Bronchial epithelial cell (primary cell): ENCODE results near the gene PSMD12. TPM values are rescaled to one million over a fixed set of nuclear protein-coding genes. Genes with fewer than 3 reads are reported as not detected.

Source experiments
- DNase-seq: peaks from one replicate; pipeline ENCODE4 v3.0.0-alpha.2; 2010; ENCODE audit warnings: low read depth
- FAIRE-seq: peaks from 2 replicates; lab custom pipeline; 2011; peaks lifted over from hg19 to GRCh38; lab: Jason Lieb, UNC
- H3K27me3 ChIP-seq: 2 replicates; pipeline ENCODE4 v1.5.1; 2011; ENCODE audit warnings: low read length; ENCODE audit not compliant: control insufficient read depth, insufficient read depth
- H3K36me3 ChIP-seq: 2 replicates; pipeline ENCODE4 v1.5.1; 2011; ENCODE audit warnings: low read length; ENCODE audit not compliant: control insufficient read depth, insufficient read depth
- H3K4me3 ChIP-seq: 2 replicates; pipeline ENCODE4 v1.5.1; 2011; ENCODE audit warnings: mild to moderate bottlenecking, low read depth, low read length, control low read depth
- total RNA-seq: library from RNA; depleted of rRNA; stranded (reverse); fragments of >200 nt; gene quantifications from 2 replicates; pipeline ENCODE4 v1.2.1, GENCODE V29; 2014
- TF ChIP-seq, protein P1 (sequence below): IDR thresholded peaks from 2 replicates; pipeline ENCODE4 v1.5.1; 2011; ENCODE audit warnings: mild to moderate bottlenecking, moderate library complexity, low read length, control low read depth, inconsistent platforms; ENCODE audit not compliant: insufficient read depth, severe bottlenecking

Gene PSMD12
- total RNA-seq, 1 donor from 2014 or later, result 13.2 TPM

DNA sequence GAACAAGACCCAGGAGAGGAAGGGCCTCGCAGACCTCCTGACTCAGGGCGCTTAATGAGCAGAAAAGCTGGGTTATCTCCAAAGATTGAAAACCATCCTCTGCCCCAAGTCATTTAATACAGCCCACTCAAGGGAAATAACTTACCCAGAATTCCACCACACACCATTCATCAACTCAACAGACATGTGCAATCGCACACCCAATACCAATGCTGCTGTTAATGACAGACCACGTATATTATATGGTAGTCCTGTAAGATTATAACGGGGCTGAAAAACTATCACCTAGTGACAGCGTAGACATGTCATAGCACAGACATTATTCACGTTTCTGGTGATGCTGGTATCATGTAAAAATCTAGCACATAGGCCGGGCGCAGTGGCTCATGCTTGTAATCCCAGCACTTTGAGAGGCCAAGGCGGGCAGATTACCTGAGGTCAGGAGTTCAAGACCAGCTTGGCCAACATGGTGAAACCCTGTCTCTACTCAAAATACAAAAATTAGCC, 68.9 kb downstream of the PSMD12 start:
- no peak for FAIRE-seq

DNA sequence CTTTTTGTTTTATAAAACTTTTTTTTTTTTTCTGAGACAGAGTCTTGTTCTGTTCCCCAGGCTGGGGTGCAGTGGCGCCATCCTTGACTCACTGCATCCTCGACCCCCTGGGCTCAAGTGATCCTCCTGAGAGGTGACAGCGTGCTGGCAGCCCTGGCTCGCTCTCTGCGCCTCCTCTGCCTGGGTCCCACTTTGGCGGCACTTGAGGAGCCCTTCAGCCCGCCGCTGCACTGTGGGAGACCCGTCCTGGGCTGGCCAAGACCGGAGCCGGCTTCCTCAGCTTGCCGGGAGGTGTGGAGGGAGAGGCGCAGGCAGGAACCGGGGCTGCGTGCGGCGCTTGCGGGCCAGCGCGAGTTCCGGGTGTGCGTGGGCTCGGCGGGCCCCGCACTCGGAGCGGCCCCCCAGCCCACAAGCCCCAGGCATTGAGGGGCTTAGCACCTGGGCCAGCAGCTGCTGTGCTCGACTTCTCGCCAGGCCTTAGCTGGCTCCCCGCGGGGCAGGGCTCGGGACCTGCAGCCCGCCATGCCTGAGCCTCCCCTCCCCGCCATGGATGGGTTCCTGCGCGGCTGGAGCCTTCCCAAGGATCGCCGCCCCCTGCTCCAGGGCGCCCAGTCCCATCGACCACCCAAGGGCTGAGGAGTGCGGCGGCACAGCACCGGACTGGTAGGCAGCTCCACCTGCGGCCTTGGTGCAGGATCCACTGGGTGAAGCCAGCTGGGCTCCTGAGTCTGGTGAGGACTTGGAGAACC, 71.8 kb downstream of the PSMD12 start:
- FAIRE-seq, result no peak
- no peak for DNase-seq
- TF ChIP-seq, protein P1, sequence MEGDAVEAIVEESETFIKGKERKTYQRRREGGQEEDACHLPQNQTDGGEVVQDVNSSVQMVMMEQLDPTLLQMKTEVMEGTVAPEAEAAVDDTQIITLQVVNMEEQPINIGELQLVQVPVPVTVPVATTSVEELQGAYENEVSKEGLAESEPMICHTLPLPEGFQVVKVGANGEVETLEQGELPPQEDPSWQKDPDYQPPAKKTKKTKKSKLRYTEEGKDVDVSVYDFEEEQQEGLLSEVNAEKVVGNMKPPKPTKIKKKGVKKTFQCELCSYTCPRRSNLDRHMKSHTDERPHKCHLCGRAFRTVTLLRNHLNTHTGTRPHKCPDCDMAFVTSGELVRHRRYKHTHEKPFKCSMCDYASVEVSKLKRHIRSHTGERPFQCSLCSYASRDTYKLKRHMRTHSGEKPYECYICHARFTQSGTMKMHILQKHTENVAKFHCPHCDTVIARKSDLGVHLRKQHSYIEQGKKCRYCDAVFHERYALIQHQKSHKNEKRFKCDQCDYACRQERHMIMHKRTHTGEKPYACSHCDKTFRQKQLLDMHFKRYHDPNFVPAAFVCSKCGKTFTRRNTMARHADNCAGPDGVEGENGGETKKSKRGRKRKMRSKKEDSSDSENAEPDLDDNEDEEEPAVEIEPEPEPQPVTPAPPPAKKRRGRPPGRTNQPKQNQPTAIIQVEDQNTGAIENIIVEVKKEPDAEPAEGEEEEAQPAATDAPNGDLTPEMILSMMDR, result no peak
- Histone ChIP-seq H3K27me3 (no peaks in the 10 kb centered on the region), H3K4me3 (no peak overlapping the region), H3K36me3 (no peaks in the 10 kb centered on the region)

More for the DNA sequence above, 68.9 kb downstream of the PSMD12 start:
- TF ChIP-seq, protein P1, result no peak
- Histone ChIP-seq H3K27me3 (no peaks in the 10 kb centered on the region), H3K4me3 (no peak overlapping the region), H3K36me3 (no peaks in the 10 kb centered on the region)
- DNase-seq, result no peak

DNA sequence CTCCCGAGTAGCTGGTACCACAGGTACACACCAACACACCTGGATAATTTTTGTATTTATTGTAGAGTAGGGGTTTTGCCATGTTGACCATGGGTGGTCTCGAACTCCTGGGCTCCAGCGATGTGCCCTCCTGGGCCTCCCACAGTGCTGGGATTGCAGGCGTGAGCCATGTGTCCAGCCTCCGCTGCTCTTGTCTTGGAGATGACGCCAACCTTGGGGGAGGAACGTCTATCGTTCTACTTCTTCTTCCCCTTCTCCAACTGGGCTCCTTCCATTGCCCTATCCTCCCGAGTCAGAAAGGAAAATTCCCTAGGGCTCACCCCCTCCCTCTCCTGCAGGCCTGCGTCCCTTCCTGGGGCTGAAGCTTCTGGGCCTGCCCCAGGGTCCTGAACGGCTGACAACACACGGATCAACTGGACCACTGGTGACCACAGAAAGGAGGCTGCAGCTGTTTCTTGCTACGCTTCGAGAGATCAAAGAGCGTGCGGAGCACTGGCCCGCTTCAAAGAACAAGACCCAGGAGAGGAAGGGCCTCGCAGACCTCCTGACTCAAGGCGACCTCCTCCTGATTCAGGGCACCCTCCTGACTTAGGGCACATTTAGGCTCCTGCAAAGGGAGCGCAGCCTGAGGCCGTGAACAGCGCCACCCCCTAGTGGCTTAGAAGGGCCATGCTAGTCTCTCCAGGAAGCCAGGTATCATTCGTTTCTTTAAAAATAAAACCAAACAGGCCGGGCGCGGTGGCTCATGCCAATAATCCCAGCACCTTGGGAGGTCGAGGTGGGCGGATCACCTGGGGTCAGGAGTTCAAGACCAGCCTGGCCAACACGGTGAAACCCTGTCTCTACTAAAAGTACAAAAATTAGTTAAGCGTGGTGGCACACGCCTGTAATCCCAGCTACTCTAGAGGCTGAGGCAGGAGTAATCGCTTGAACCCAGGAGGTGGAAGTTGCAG, 72.8 kb downstream of the PSMD12 start:
- FAIRE-seq, result no peak
- TF ChIP-seq, protein P1, result peak; percentile 90
- Histone ChIP-seq H3K4me3 (no peak overlapping the region), H3K36me3 (no peaks in the 10 kb centered on the region), H3K27me3 (no peaks in the 10 kb centered on the region)
- DNase-seq, result peak; percentile 52

DNA sequence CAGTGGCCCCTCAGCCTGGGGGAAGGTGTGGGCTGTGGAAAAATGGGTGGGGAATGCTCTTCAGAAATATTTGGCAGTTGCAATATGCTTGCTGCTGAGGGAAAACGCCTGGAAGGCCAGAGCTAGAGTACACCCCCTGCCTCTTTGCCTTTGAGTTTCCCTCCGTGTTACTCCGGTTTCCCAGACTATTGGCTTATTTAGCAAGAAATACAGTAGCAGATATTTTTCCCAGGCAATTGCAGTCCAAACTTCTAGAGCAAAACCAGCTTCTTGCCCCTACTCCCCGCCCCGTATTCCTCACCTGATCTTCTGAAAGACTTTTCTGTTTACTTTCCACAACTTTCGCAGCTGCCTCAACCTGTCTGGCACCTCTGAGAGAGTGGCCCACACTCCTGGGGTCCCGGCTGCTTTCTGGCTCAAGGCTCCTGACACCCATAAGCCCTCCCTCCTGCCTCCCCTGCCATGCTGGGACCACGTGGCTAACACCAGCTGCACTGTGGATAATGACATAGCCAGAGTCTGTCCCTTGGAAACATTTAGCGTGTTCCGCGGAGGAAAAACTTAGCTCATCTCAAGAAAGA, 75.6 kb downstream of the PSMD12 start:
- DNase-seq, result no peak
- Histone ChIP-seq H3K27me3 (no peaks in the 10 kb centered on the region), H3K4me3 (no peak overlapping the region), H3K36me3 (no peaks in the 10 kb centered on the region)
- FAIRE-seq, result no peak
- TF ChIP-seq, protein P1, result no peak

DNA sequence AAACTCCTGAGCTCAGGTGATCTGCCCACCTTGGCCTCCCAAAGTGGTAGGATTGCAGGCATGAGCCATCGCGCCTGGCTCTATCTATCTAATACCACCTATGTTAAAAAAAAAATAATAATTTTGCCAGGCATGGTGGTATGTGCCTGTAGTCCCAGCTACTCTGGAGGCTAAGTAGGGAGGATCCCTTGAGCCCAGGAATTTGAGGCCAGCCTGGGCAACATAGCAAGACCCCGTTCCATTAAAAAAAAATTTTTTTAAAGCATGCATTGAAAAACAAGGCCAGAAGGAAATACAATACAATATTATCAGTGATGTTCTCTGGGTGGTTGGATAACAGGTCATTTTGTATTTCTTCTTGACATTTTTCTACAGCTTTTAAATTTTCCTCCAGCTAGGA, 76.1 kb downstream of the PSMD12 start:
- FAIRE-seq (no peak), DNase-seq (no peak)
- Histone ChIP-seq H3K36me3 (no peaks in the 10 kb centered on the region), H3K4me3 (no peak overlapping the region), H3K27me3 (no peaks in the 10 kb centered on the region)
- TF ChIP-seq, protein P1, result no peak
